GM23338 (cell line): ENCODE results near the gene ASB15. TPM values are rescaled to one million over a fixed set of nuclear protein-coding genes. Genes with fewer than 3 reads are reported as not detected.

Experiments
- ATAC-seq: fragments of 200-7000 bp; cut with Tn5 transposase; 3 replicates; pipeline ENCODE4 v1.9.1; 2020
- DNase-seq: peaks from one replicate; pipeline ENCODE4 v3.0.0-alpha.2; 2015; ENCODE audit warnings: low spot score
- H2AFZ ChIP-seq: fragments of 200-600 bp; sonication (generic); 2 replicates; pipeline ENCODE4 v1.8.0; 2016; ENCODE audit warnings: antibody characterized with exemption, mild to moderate bottlenecking, moderate library complexity
- H3F3A ChIP-seq: fragments of 200-600 bp; sonication (generic); replicated peaks from 2 replicates; pipeline ENCODE4 v1.8.0; 2017; ENCODE audit warnings: antibody characterized with exemption, mixed run types, low read depth
- H3K27ac ChIP-seq: fragments of 200-600 bp; sonication (generic); 2 replicates; pipeline ENCODE4 v1.6.1; 2016; ENCODE audit warnings: low read depth
- H3K27me3 ChIP-seq: fragments of 200-600 bp; sonication (generic); 2 replicates; pipeline ENCODE4 v1.8.0; 2016; ENCODE audit warnings: mild to moderate bottlenecking, mixed run types, moderate library complexity; ENCODE audit not compliant: insufficient read depth
- H3K36me3 ChIP-seq: fragments of 200-600 bp; sonication (generic); 2 replicates; pipeline ENCODE4 v1.8.0; 2016; ENCODE audit warnings: mild to moderate bottlenecking; ENCODE audit not compliant: insufficient read depth
- H3K4me1 ChIP-seq: fragments of 200-600 bp; sonication (generic); 2 replicates; pipeline ENCODE4 v1.8.0; 2016; ENCODE audit warnings: mild to moderate bottlenecking, moderate library complexity; ENCODE audit not compliant: insufficient read depth
- H3K4me2 ChIP-seq: fragments of 200-600 bp; sonication (generic); 2 replicates; pipeline ENCODE4 v1.7.1; 2017; ENCODE audit warnings: mixed run types
- H3K4me3 ChIP-seq: fragments of 200-600 bp; sonication (generic); 2 replicates; pipeline ENCODE4 v1.6.1; 2016; ENCODE audit warnings: mixed run types
- H3K79me2 ChIP-seq: fragments of 200-600 bp; sonication (generic); replicated peaks from 2 replicates; pipeline ENCODE4 v1.8.0; 2017; ENCODE audit warnings: mild to moderate bottlenecking; ENCODE audit not compliant: insufficient read depth
- H3K9me2 ChIP-seq: fragments of 200-600 bp; sonication (generic); 2 replicates; pipeline ENCODE4 v1.8.0; 2017; ENCODE audit not compliant: insufficient read depth
- H4K20me1 ChIP-seq: fragments of 200-600 bp; sonication (generic); replicated peaks from 2 replicates; pipeline ENCODE4 v1.8.0; 2017; ENCODE audit warnings: mild to moderate bottlenecking; ENCODE audit not compliant: insufficient read depth
- H3K27ac Mint-ChIP-seq: 2 replicates; pipeline ENCODE4 v1.8.0; 2020; ENCODE audit warnings: inconsistent platforms, mild to moderate bottlenecking, moderate library complexity, mixed read lengths
- H3K27me3 Mint-ChIP-seq: 3 replicates; pipeline ENCODE4 v1.8.0; 2022; ENCODE audit warnings: low read depth, mild to moderate bottlenecking, moderate library complexity, mixed read lengths, inconsistent platforms; ENCODE audit not compliant: insufficient read depth, poor library complexity
- H3K36me3 Mint-ChIP-seq: 3 replicates; pipeline ENCODE4 v1.8.0; 2021; ENCODE audit warnings: low read depth, mild to moderate bottlenecking, inconsistent platforms, moderate library complexity, mixed read lengths
- H3K4me1 Mint-ChIP-seq: 3 replicates; pipeline ENCODE4 v1.8.0; 2020; ENCODE audit warnings: mild to moderate bottlenecking, inconsistent platforms, mixed read lengths
- H3K4me3 Mint-ChIP-seq: 3 replicates; pipeline ENCODE4 v1.8.0; 2021; ENCODE audit warnings: moderate library complexity, mild to moderate bottlenecking, inconsistent platforms, mixed read lengths
- H3K9me3 Mint-ChIP-seq: 3 replicates; pipeline ENCODE4 v1.8.0; 2020; ENCODE audit warnings: moderate library complexity, mild to moderate bottlenecking, inconsistent platforms, mixed read lengths
- CREB1 ChIP-seq: fragments of 250-450 bp; sonication (Bioruptor Pico); IDR thresholded peaks from 2 replicates; pipeline ENCODE4 v1.5.0; 2020; ENCODE audit warnings: low read depth, mild to moderate bottlenecking, moderate library complexity
- EZH2 ChIP-seq: fragments of 200-600 bp; sonication (generic); IDR thresholded peaks from one replicate; pipeline ENCODE4 v1.8.0; 2017; ENCODE audit warnings: antibody characterized with exemption, mild to moderate bottlenecking, low read depth; ENCODE audit not compliant: unreplicated experiment
- STAT1 ChIP-seq: IDR thresholded peaks from one replicate; pipeline ENCODE4 v1.6.1; 2016; ENCODE audit warnings: antibody characterized with exemption; ENCODE audit not compliant: unreplicated experiment
- polyA plus RNA-seq: library from polyadenylated mRNA; unstranded; fragments of >200 nt; fragmentation: Nextera tagmentation; extraction: Ambion mirVana; gene quantifications from 2 replicates; pipeline ENCODE4 v1.2.1, GENCODE V29; 2016
- total RNA-seq: library from RNA; depleted of rRNA; stranded (reverse); fragments of >200 nt; shearing (Covaris generic); gene quantifications from 2 replicates; pipeline ENCODE4 v1.2.3, GENCODE V29; 2014
- TF ChIP-seq, protein P1 (sequence below): fragments of 250-450 bp; sonication (Bioruptor Pico); IDR thresholded peaks from 2 replicates; pipeline ENCODE4 v1.5.0; 2020; ENCODE audit warnings: mild to moderate bottlenecking, moderate library complexity
- TF ChIP-seq, protein P2 (sequence below), 2 experiments: fragments of 200-600 bp in 1 of 2; sonication (generic) in 1 of 2; conservative IDR thresholded peaks; 2 replicates each; pipeline versions ENCODE4 v1.5.1 to v1.6.1; 2016 to 2017; ENCODE audit warnings: antibody characterized with exemption in 2 of 2, low read depth in 2 of 2, mild to moderate bottlenecking in 2 of 2, moderate library complexity in 1 of 2

Gene ASB15
- total and polyA plus RNA-seq, 2 experiments from 2014 or later, result not detected

GRCh38 chr7:123660514-123661354, 59.1 kb downstream of the ASB15 start (continued):
- TF ChIP-seq, protein P1, sequence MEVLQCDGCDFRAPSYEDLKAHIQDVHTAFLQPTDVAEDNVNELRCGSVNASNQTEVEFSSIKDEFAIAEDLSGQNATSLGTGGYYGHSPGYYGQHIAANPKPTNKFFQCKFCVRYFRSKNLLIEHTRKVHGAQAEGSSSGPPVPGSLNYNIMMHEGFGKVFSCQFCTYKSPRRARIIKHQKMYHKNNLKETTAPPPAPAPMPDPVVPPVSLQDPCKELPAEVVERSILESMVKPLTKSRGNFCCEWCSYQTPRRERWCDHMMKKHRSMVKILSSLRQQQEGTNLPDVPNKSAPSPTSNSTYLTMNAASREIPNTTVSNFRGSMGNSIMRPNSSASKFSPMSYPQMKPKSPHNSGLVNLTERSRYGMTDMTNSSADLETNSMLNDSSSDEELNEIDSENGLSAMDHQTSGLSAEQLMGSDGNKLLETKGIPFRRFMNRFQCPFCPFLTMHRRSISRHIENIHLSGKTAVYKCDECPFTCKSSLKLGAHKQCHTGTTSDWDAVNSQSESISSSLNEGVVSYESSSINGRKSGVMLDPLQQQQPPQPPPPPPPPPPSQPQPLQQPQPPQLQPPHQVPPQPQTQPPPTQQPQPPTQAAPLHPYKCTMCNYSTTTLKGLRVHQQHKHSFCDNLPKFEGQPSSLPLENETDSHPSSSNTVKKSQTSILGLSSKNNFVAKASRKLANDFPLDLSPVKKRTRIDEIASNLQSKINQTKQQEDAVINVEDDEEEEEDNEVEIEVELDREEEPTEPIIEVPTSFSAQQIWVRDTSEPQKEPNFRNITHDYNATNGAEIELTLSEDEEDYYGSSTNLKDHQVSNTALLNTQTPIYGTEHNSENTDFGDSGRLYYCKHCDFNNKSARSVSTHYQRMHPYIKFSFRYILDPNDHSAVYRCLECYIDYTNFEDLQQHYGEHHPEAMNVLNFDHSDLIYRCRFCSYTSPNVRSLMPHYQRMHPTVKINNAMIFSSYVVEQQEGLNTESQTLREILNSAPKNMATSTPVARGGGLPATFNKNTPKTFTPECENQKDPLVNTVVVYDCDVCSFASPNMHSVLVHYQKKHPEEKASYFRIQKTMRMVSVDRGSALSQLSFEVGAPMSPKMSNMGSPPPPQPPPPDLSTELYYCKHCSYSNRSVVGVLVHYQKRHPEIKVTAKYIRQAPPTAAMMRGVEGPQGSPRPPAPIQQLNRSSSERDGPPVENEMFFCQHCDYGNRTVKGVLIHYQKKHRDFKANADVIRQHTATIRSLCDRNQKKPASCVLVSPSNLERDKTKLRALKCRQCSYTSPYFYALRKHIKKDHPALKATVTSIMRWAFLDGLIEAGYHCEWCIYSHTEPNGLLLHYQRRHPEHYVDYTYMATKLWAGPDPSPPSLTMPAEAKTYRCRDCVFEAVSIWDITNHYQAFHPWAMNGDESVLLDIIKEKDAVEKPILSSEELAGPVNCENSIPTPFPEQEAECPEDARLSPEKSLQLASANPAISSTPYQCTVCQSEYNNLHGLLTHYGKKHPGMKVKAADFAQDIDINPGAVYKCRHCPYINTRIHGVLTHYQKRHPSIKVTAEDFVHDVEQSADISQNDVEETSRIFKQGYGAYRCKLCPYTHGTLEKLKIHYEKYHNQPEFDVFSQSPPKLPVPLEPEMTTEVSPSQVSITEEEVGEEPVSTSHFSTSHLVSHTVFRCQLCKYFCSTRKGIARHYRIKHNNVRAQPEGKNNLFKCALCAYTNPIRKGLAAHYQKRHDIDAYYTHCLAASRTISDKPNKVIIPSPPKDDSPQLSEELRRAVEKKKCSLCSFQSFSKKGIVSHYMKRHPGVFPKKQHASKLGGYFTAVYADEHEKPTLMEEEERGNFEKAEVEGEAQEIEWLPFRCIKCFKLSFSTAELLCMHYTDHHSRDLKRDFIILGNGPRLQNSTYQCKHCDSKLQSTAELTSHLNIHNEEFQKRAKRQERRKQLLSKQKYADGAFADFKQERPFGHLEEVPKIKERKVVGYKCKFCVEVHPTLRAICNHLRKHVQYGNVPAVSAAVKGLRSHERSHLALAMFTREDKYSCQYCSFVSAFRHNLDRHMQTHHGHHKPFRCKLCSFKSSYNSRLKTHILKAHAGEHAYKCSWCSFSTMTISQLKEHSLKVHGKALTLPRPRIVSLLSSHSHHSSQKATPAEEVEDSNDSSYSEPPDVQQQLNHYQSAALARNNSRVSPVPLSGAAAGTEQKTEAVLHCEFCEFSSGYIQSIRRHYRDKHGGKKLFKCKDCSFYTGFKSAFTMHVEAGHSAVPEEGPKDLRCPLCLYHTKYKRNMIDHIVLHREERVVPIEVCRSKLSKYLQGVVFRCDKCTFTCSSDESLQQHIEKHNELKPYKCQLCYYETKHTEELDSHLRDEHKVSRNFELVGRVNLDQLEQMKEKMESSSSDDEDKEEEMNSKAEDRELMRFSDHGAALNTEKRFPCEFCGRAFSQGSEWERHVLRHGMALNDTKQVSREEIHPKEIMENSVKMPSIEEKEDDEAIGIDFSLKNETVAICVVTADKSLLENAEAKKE, result no peak

DNA sequence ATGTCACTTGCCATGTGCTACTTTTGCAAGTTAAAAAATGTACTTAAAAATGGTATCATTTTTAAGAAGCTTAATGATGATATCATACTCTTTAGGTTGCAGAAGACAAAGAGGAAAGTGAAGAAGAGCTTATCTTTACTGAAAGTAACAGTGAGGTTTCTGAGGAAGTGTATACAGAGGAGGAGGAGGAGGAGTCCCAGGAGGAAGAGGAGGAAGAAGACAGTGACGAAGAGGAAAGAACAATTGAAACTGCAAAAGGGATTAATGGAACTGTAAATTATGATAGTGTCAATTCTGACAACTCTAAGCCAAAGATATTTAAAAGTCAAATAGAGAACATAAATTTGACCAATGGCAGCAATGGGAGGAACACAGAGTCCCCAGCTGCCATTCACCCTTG, 60.1 kb downstream of the ASB15 start:
- Histone ChIP-seq H3K9me2 (peaks cover 9% of the 10 kb centered on the region), H3K27me3 (no peaks in the 10 kb centered on the region), H3K4me3 (no peak overlapping the region), H3K27ac (no peak overlapping the region), H3K36me3 (no peaks in the 10 kb centered on the region), H4K20me1 (no peaks in the 10 kb centered on the region), H3K4me1 (peaks cover 20% of the 10 kb centered on the region; the same call in 1 of the 2 replicates), H3F3A (no peaks in the 10 kb centered on the region), H2AFZ (no peak overlapping the region), H3K4me2 (no peak overlapping the region), H3K79me2 (no peaks in the 10 kb centered on the region)
- Mint-ChIP-seq H3K36me3 (no peaks in the 10 kb centered on the region; the same call in 2 of the 3 replicates), H3K27ac (no peak overlapping the region), H3K9me3 (no peaks in the 10 kb centered on the region), H3K27me3 (peaks cover 6% of the 10 kb centered on the region), H3K4me3 (no peak overlapping the region), H3K4me1 (peaks cover 22% of the 10 kb centered on the region)
- DNase-seq (no peak), ATAC-seq (no peak)
- TF ChIP-seq, protein P2, sequence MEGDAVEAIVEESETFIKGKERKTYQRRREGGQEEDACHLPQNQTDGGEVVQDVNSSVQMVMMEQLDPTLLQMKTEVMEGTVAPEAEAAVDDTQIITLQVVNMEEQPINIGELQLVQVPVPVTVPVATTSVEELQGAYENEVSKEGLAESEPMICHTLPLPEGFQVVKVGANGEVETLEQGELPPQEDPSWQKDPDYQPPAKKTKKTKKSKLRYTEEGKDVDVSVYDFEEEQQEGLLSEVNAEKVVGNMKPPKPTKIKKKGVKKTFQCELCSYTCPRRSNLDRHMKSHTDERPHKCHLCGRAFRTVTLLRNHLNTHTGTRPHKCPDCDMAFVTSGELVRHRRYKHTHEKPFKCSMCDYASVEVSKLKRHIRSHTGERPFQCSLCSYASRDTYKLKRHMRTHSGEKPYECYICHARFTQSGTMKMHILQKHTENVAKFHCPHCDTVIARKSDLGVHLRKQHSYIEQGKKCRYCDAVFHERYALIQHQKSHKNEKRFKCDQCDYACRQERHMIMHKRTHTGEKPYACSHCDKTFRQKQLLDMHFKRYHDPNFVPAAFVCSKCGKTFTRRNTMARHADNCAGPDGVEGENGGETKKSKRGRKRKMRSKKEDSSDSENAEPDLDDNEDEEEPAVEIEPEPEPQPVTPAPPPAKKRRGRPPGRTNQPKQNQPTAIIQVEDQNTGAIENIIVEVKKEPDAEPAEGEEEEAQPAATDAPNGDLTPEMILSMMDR (conservative IDR thresholded peaks at IDR 0.05; ENCODE audit: low read depth in 2 of 2), result no peak
- TF ChIP-seq EZH2 (no peak), STAT1 (no peak), CREB1 (CRISPR knock-in tag) (no peak)
